Measurements from ENCODE around the gene KIF13A. TPM values are rescaled to one million over a fixed set of nuclear protein-coding genes. Genes with fewer than 3 reads are reported as not detected.

KIF13A gene
- polyA plus RNA-seq, 1 experiment = 57.7 TPM

DNA sequence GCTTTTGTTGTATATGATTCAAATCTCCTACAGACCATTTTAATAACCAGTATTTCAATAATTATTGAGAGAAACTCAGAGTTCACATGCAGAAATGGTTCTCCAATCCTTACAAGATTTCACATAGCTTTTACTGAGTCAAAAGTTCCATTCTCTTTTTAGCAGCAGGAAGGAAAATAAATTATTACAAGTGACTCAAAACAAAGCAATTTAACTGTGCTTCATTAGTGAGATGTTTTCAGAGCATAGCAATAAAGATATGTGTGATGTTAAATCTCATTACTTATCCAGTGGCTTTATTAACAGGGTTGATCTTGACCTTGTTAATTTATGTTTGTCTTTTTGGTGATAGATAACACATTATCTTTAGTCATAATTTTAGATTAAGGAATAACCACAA lies 22.0 kb downstream of the KIF13A start:
- TF ChIP-seq, protein P1, sequence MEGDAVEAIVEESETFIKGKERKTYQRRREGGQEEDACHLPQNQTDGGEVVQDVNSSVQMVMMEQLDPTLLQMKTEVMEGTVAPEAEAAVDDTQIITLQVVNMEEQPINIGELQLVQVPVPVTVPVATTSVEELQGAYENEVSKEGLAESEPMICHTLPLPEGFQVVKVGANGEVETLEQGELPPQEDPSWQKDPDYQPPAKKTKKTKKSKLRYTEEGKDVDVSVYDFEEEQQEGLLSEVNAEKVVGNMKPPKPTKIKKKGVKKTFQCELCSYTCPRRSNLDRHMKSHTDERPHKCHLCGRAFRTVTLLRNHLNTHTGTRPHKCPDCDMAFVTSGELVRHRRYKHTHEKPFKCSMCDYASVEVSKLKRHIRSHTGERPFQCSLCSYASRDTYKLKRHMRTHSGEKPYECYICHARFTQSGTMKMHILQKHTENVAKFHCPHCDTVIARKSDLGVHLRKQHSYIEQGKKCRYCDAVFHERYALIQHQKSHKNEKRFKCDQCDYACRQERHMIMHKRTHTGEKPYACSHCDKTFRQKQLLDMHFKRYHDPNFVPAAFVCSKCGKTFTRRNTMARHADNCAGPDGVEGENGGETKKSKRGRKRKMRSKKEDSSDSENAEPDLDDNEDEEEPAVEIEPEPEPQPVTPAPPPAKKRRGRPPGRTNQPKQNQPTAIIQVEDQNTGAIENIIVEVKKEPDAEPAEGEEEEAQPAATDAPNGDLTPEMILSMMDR (IDR thresholded peaks at IDR 0.05; ENCODE audit: low read depth, low read length) = no peak
- no peak for DNase-seq (ENCODE audit: low read depth, low spot score)
- ChIA-PET POLR2A (no interaction called here), CTCF (interaction anchor here (0.7 kb wide), 1 partner anchor 22 kb away, joined by 3 read pairs; the partner anchor contains the start of gene KIF13A)
- H3K9me3 ChIP-seq (ENCODE audit: control insufficient read depth, insufficient read depth, low read length) = no peaks in the 10 kb centered on the region; the same call in 1 of the 2 replicates
- H3K27me3 ChIP-seq (ENCODE audit: control insufficient read depth, insufficient read depth, low read length) = no peaks in the 10 kb centered on the region
- H3K4me3 ChIP-seq (ENCODE audit: low read depth, low read length) = no peak overlapping the region
- no peak overlapping the region for H3K27ac ChIP-seq (ENCODE audit: low read depth, low read length)

DNA sequence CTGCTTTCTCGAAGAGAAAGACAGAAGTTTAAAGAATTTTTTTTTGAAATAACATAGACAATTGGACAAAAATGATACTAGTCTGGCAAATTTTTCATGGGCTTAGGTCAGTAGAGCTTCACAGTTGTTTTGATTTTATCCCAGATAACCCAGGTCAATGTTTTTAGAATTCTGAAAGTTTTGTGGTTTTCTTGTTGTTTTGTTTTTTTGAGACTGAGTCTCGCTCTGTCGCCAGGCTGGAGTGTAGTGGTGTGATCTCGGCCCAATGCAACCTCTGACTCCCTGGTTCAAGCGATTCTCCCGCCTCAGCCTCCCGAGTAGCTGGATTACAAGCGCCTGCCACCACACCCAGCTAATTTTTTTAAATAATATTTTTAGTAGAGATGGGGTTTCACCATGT lies 22.8 kb downstream of the KIF13A start:
- no peaks in the 10 kb centered on the region for H3K27me3 ChIP-seq (ENCODE audit: control insufficient read depth, insufficient read depth, low read length)
- POLR2A ChIA-PET = no interaction called here
- TF ChIP-seq, protein P1 (IDR thresholded peaks at IDR 0.05; ENCODE audit: low read depth, low read length) = no peak
- no peaks in the 10 kb centered on the region; the same call in 1 of the 2 replicates for H3K9me3 ChIP-seq (ENCODE audit: control insufficient read depth, insufficient read depth, low read length)
- DNase-seq (ENCODE audit: low read depth, low spot score) = no peak
- no peak overlapping the region for H3K27ac ChIP-seq (ENCODE audit: low read depth, low read length)
- H3K4me3 ChIP-seq (ENCODE audit: low read depth, low read length) = no peak overlapping the region
- CTCF ChIA-PET = no interaction called here

DNA sequence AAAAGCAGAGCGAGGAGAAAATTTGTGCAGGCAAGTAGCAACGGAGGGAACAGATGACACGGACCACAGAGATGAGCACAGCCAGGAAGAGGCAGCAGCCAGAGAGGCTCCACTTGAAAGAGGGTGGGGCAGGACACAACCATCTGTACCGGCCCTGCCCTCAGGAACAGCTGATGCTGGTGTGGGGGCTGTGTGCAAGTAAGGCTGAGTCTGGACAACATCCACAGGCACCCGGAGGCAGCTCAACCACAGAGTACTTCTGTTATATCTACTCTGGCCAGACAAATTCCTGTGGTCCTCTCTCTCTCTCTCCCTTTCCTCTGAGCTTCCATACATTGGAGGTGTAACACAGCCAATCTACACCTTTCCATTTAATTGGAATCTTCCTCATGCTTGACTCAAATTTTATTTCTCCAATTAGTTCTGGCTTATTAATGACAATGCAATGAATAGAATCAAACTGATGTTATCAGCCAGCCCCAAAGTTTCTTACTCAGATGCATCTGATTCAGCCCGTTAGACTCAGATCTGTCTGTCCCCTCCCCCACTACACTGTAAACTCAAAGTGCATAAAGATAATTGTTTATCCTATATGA lies 24.9 kb downstream of the KIF13A start:
- DNase-seq (ENCODE audit: low read depth, low spot score) = peak; percentile 91
- CTCF ChIA-PET = no interaction called here
- Histone ChIP-seq H3K27me3 (ENCODE audit: control insufficient read depth, insufficient read depth, low read length) (no peaks in the 10 kb centered on the region), H3K9me3 (ENCODE audit: control insufficient read depth, insufficient read depth, low read length) (no peaks in the 10 kb centered on the region; the same call in 1 of the 2 replicates), H3K4me3 (ENCODE audit: low read depth, low read length) (peak overlapping the region; percentile 29), H3K27ac (ENCODE audit: low read depth, low read length) (peak overlapping the region; percentile 33)
- TF ChIP-seq, protein P1 (IDR thresholded peaks at IDR 0.05; ENCODE audit: low read depth, low read length) = no peak
- POLR2A ChIA-PET = interaction anchor here (0.5 to 2.2 kb wide), 11 partner anchors 11 to 288 kb away, joined by 3 to 9 read pairs (median 5); partner anchors contain the start of gene KIF13A

DNA sequence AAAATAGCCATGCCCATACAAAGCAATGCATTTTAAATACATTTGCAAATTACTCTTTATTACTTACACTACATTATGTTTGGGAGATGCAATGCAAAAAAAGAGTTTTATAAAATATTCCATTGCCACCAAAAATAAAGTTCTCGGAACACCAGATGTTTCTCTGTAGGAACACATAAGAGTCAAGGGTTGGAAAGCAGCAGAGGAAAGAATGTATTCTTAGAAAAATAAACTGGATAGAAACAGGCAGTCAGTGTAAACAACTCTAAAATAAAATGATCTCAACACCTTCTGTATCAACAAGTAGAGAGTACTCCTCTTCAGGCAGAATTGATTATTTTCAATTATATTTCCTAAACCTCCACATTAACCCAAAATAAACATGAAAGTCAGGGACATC lies 28.1 kb downstream of the KIF13A start:
- TF ChIP-seq, protein P1 (IDR thresholded peaks at IDR 0.05; ENCODE audit: low read depth, low read length) = no peak
- DNase-seq (ENCODE audit: low read depth, low spot score) = peak; percentile 54
- Histone ChIP-seq H3K27ac (ENCODE audit: low read depth, low read length) (no peak overlapping the region), H3K27me3 (ENCODE audit: control insufficient read depth, insufficient read depth, low read length) (no peaks in the 10 kb centered on the region), H3K4me3 (ENCODE audit: low read depth, low read length) (no peak overlapping the region), H3K9me3 (ENCODE audit: control insufficient read depth, insufficient read depth, low read length) (no peaks in the 10 kb centered on the region; the same call in 1 of the 2 replicates)
- CTCF ChIA-PET = no interaction called here
- POLR2A ChIA-PET = interaction anchor here (0.6 to 1.1 kb wide), 3 partner anchors 12 to 34 kb away, joined by 3 to 4 read pairs (median 4); no protein-coding TSS in a partner anchor

DNA sequence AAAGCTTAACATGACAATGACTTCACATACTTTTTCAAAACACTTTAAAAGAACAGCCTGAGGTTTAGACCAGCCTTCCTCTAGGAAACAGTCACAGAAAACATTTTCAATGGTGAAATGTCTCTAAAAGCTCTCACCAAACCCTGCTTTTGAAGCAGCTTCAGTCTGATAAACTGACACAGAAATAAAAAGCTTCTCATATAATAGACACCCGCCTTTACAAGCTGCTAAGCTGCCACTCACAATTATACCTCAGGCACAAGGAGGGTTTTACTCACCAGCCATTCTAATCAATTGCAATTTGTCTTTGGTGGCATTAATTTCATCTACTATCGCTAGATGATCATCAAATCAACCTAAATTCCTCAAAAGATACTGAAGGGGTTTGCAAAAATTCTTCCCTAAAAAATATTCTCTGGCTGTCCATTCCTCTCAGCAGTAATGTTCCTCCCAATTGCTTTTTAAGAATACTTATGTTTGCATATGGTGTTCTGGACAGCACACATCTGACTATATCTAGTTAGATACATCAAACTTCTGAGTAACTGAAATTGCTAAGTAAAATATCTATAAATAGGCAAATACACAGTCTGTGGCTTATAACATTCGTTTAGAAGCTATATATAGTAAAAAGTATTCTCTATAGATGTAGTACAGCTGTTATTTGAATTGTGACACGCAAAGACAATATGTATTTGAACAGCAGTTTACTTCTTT lies 29.4 kb downstream of the KIF13A start:
- no peak overlapping the region for H3K4me3 ChIP-seq (ENCODE audit: low read depth, low read length)
- H3K9me3 ChIP-seq (ENCODE audit: control insufficient read depth, insufficient read depth, low read length) = no peaks in the 10 kb centered on the region; the same call in 1 of the 2 replicates
- POLR2A ChIA-PET = interaction anchor here (1.2 kb wide), 1 partner anchor 29 kb away, joined by 3 read pairs; no protein-coding TSS in a partner anchor
- H3K27me3 ChIP-seq (ENCODE audit: control insufficient read depth, insufficient read depth, low read length) = no peaks in the 10 kb centered on the region
- no peak for DNase-seq (ENCODE audit: low read depth, low spot score)
- no peak overlapping the region for H3K27ac ChIP-seq (ENCODE audit: low read depth, low read length)
- TF ChIP-seq, protein P1 (IDR thresholded peaks at IDR 0.05; ENCODE audit: low read depth, low read length) = no peak
- CTCF ChIA-PET = no interaction called here
